GM18873 (cell line): ENCODE results near the gene ZNF583.
A peak's percentile ranks its signal among the peaks of the same experiment; 100 is the strongest.

Experiments used
- ATAC-seq: cut with Tn5 transposase; IDR thresholded peaks from one replicate; pipeline ENCODE4 v1.9.1; 2021; ENCODE audit warnings: mild to moderate bottlenecking, moderate library complexity, moderate number of reproducible peaks; ENCODE audit not compliant: unreplicated experiment, low FRiP score

The ZNF583 gene

GRCh38 chr19:56403764-56404704 is at the start of gene ZNF583:
TSS of gene ZNF583 (plus strand) at chr19:56404332. CDS start at chr19:56407115, 2,783 bp downstream.
- peak; percentile 72 for ATAC-seq

- no peak for ATAC-seq
Measured at GRCh38 chr19:56355517-56355916, 48.6 kb upstream of the ZNF583 start.

- ATAC-seq = no peak
Measured at GRCh38 chr19:56356944-56357343, 47.2 kb upstream of the ZNF583 start.

- ATAC-seq = no peak
Measured at GRCh38 chr19:56360841-56361240, 43.3 kb upstream of the ZNF583 start.

- ATAC-seq = peak; percentile 85
Measured at GRCh38 chr19:56367829-56368711, 36.1 kb upstream of the ZNF583 start.

- ATAC-seq = no peak
Measured at GRCh38 chr19:56369886-56370676, 34.1 kb upstream of the ZNF583 start.

GRCh38 chr19:56372281-56372680 is 31.9 kb upstream of the ZNF583 start:
- ATAC-seq = no peak

GRCh38 chr19:56377105-56377924 is 26.8 kb upstream of the ZNF583 start:
- ATAC-seq = no peak

- no peak for ATAC-seq
Measured at GRCh38 chr19:56383826-56384605, 20.1 kb upstream of the ZNF583 start.

GRCh38 chr19:56393119-56394012 is 10.8 kb upstream of the ZNF583 start, which contains the start of gene ZNF582:
TSS of gene ZNF582 (minus strand) at chr19:56393534. CDS start at chr19:56391752, 1,782 bp downstream.
- peak; percentile 82 for ATAC-seq

- no peak for ATAC-seq
Measured at GRCh38 chr19:56398809-56399208, 5.3 kb upstream of the ZNF583 start.

GRCh38 chr19:56400485-56400884 is 3.6 kb upstream of the ZNF583 start:
- no peak for ATAC-seq

- no peak for ATAC-seq
Measured at GRCh38 chr19:56403261-56403660, 871 bp upstream of the ZNF583 start.

- ATAC-seq = no peak
Measured at GRCh38 chr19:56404705-56405056, 549 bp downstream of the ZNF583 start.

GRCh38 chr19:56405062-56405461 is 930 bp downstream of the ZNF583 start:
- ATAC-seq = no peak

GRCh38 chr19:56423276-56423984 is 19.3 kb downstream of the ZNF583 start:
- ATAC-seq = no peak

- no peak for ATAC-seq
Measured at GRCh38 chr19:56423985-56424353, 19.8 kb downstream of the ZNF583 start.
